Hair follicle dermal papilla cell (primary cell): ENCODE results near the gene SLC16A10. TPM values are rescaled to one million over a fixed set of nuclear protein-coding genes. Genes with fewer than 3 reads are reported as not detected.

Experiments
- small RNA-seq: library from RNA; depleted of rRNA; stranded (forward); fragments of <200 nt; gene quantifications from one replicate; pipeline ENCODE3, GENCODE V24; 2012
- total RNA-seq: library from RNA; depleted of rRNA; stranded (reverse); fragments of >200 nt; gene quantifications from 2 replicates; pipeline ENCODE4 v1.2.3, GENCODE V29; 2012

The SLC16A10 gene, protein sequence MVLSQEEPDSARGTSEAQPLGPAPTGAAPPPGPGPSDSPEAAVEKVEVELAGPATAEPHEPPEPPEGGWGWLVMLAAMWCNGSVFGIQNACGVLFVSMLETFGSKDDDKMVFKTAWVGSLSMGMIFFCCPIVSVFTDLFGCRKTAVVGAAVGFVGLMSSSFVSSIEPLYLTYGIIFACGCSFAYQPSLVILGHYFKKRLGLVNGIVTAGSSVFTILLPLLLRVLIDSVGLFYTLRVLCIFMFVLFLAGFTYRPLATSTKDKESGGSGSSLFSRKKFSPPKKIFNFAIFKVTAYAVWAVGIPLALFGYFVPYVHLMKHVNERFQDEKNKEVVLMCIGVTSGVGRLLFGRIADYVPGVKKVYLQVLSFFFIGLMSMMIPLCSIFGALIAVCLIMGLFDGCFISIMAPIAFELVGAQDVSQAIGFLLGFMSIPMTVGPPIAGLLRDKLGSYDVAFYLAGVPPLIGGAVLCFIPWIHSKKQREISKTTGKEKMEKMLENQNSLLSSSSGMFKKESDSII
- 0.81 TPM in 1 of 2 replicates, not detected in the other for total RNA-seq

DNA sequence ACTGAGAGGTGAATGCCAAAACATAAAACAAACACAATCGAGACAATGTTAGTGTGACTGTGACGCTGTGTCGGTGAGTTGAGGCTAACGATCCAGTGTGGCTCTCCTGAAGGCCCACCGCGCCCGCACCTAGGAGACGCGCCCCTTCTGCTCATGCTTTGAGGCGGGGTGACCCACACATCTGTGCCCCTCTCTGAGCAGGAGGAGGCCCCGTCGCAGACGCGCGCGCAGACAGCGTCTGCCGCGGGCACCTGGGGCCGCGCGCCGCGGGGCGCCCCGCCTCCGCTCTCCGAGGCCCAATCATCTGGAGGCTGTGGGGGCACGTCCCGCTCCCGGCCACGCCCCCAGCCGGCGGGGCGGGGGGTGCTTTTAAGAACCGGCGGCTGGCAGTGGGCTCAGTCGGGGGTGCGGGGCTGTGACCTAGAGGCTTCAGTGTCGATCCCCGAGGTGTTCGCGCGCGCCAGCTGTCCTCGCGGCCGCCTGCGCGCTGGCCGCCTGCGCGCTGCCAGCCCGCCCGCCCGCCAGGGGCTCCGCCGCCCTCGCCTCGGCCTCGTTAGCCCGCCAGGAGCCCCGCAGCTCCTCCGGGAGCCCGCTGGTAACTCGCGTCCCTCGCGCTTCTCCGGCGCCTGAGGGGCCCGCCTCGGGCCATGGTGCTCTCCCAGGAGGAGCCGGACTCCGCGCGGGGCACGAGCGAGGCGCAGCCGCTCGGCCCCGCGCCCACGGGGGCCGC is at the start of gene SLC16A10:
TSS of gene SLC16A10 (plus strand) at position 398 of the 730 bp plus-strand sequence. CDS start at position 648, 250 bp downstream.

Small RNA genes lying within 50 kb of the gene (small RNA-seq; reads per million reads assigned to genes)
- not detected for gene RNU6-960P

Other genes with a start within 250 kb of the SLC16A10 start
- 86.5 and 98.5 TPM in 2 replicates for gene AMD1, start 212.7 kb upstream of the SLC16A10 start, total RNA-seq
- gene GTF3C6, start 128.8 kb upstream of the SLC16A10 start, total RNA-seq, result 16.2 and 26.2 TPM in 2 replicates
- gene RPF2, start 105.5 kb upstream of the SLC16A10 start, total RNA-seq, result 23.5 and 25.4 TPM in 2 replicates